Adrenal gland (tissue), 12 donors: ENCODE measurements around the gene GABPB1. TPM values are rescaled to one million over a fixed set of nuclear protein-coding genes. Genes with fewer than 3 reads are reported as not detected.

Experiments used
- DNase-seq, 7 donors: peaks; one replicate each; pipeline ENCODE4 v3.0.0-alpha.2; 2019 to 2020
- H3K27ac ChIP-seq, 5 donors: fragments of 200-600 bp; sonication (generic) in 4 of 5; 1 replicate in 3 of 5; 2 replicates in 2 of 5; pipeline versions ENCODE4 v1.5.1 to v1.8.0; 2016 to 2020; ENCODE audit warnings: mild to moderate bottlenecking in 1 of 5
- H3K27me3 ChIP-seq: fragments of 200-600 bp; 2 replicates; pipeline ENCODE4 v1.8.0; 2021
- H3K36me3 ChIP-seq, 2 donors: fragments of 200-600 bp; replicated peaks in 1 of 2; 1 replicate in 1 of 2; 2 replicates in 1 of 2; pipeline versions ENCODE4 v1.5.1 to v1.8.0; 2018 to 2022
- H3K4me1 ChIP-seq, 2 donors: fragments of 200-600 bp; replicated peaks in 1 of 2; 1 replicate in 1 of 2; 2 replicates in 1 of 2; pipeline versions ENCODE4 v1.5.1 to v1.8.0; 2018 to 2021
- H3K4me3 ChIP-seq, 4 donors: fragments of 200-600 bp; sonication (generic) in 3 of 4; one replicate each; pipeline ENCODE4 v1.5.1; 2016 to 2018
- H3K9me3 ChIP-seq, 3 donors: fragments of 200-600 bp; sonication (generic) in 1 of 3; replicated peaks in 1 of 3; 1 replicate in 2 of 3; 2 replicates in 1 of 3; pipeline versions ENCODE4 v1.5.1 to v1.8.0; 2016 to 2021
- POLR2A ChIP-seq, 2 donors: fragments of 450-650 bp; IDR thresholded peaks; one replicate each; pipeline ENCODE4 v1.6.1; 2017; ENCODE audit warnings: antibody characterized with exemption in 2 of 2, mild to moderate bottlenecking in 2 of 2, moderate library complexity in 1 of 2
- WGBS, 4 donors: extraction: QIAGEN DNeasy Blood & Tissue Kit in 2 of 4; methylation state at CpG; one replicate each; pipeline versions ENCODE4 v1.1.5 to v1.1.7; 2013 to 2017; 5-methylcytosine and 5-hydroxymethylcytosine counted together
- intact Hi-C, 2 donors: fragments of 100-400 bp; cut with DNase I; formaldehyde crosslinking; loops; one replicate each; pipeline versions ENCODE4 v1.14.1 to v1.15.0; 2022 to 2023
- polyA plus RNA-seq, 3 donors: library from polyadenylated mRNA; stranded (reverse); fragments of 200-250 nt in 2 of 3; fragments of 350-450 nt in 1 of 3; fragmentation: Illumina TruSeq in 1 of 3; extraction: RNeasy Lipid Tissue Mini Kit (QIAGEN cat#74804) in 1 of 3; gene quantifications; one replicate each; pipeline ENCODE4 v1.2.3, GENCODE V29; 2013 to 2014
- total RNA-seq, 9 donors: library from RNA; depleted of rRNA in 4 of 9; stranded (reverse); fragments of >200 nt in 4 of 9; fragments of 120-200 nt in 1 of 9; fragmentation: NEBNext Ultra II Directional in 1 of 9; extraction: Animal tissue kit (Norgen Biotek cat#: 25700) in 1 of 9; gene quantifications; one replicate each; pipeline versions ENCODE4 v1.1.0 to v1.2.4, GENCODE V29; 2013 to 2023
- TF ChIP-seq, protein P1 (sequence below), 6 experiments: fragments of 450-650 bp in 4 of 6; fragments of 200-600 bp in 2 of 6; sonication (generic) in 1 of 6; IDR thresholded peaks; 1 replicate in 5 of 6; 2 replicates in 1 of 6; pipeline versions ENCODE4 v1.5.1 to v1.8.0; 2016 to 2021; ENCODE audit warnings: antibody characterized with exemption in 6 of 6, mild to moderate bottlenecking in 2 of 6, moderate library complexity in 1 of 6
- donor health status: healthy with polysubstance abuse.
- donor health status: Bipolar disorder and iron deficiency.
- donor health status: DM: yes; HTN: yes; CAD: no.
- donor health status: DM: no; HTN: no; CAD: no.
- donor health status: DM: no; HTN: no; CAD: no.
- donor health status: DM: yes; HTN: yes; CAD: no.

The GABPB1 gene
- total and polyA plus RNA-seq, 12 donors: 3.7 to 24.3 (median 14.7) TPM

DNA sequence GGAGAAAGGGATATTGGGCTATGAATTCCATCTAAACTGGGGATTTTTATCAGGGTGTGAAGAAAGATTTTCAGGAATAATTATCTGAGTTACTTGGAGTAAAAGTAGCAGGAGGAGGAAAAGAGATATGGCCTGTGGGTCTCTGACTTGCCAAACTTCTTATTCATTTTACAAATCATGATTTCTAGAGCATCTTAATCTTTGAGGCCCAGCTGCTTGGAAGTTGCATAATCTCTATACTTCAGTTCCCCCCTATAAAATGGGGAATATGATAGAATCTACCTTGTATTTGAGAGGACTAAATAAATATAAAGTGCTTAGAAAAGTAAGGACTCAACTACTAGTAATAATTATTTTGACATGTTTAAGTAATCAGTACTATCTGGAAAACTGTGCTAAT is 11.0 kb upstream of the GABPB1 start:
- Histone ChIP-seq H3K36me3 (no peaks in the 10 kb centered on the region), H3K4me1 (no peaks in the 10 kb centered on the region), H3K9me3 (no peaks in the 10 kb centered on the region), H3K27me3 (no peaks in the 10 kb centered on the region), H3K4me3 (no peak overlapping the region), H3K27ac (no peak overlapping the region)
- intact Hi-C loops: no loop called here
- DNase-seq: no peak
- TF ChIP-seq, protein P1, sequence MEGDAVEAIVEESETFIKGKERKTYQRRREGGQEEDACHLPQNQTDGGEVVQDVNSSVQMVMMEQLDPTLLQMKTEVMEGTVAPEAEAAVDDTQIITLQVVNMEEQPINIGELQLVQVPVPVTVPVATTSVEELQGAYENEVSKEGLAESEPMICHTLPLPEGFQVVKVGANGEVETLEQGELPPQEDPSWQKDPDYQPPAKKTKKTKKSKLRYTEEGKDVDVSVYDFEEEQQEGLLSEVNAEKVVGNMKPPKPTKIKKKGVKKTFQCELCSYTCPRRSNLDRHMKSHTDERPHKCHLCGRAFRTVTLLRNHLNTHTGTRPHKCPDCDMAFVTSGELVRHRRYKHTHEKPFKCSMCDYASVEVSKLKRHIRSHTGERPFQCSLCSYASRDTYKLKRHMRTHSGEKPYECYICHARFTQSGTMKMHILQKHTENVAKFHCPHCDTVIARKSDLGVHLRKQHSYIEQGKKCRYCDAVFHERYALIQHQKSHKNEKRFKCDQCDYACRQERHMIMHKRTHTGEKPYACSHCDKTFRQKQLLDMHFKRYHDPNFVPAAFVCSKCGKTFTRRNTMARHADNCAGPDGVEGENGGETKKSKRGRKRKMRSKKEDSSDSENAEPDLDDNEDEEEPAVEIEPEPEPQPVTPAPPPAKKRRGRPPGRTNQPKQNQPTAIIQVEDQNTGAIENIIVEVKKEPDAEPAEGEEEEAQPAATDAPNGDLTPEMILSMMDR (IDR thresholded peaks at IDR 0.05): no peak
- no peak for TF ChIP-seq POLR2A (IDR thresholded peaks at IDR 0.05)

DNA sequence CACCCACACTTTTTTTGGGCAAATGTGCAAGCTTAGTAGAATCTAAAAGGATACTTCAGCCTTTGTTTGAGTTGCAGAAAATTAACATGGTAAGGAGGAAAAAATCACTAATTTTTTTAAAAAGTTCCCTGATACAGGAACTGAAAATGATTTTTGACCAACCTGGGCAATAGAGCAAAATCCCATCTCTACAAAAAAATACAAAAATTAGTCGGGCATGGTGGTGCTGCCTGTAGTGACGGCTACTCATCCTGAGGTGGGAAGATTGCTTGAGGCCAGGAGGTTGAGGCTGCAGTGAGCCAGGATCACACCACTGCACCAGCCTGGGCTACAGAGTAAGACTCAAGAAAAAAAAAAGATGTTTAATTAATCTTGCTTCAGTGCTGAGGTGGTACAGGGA is 10.6 kb upstream of the GABPB1 start:
- no peak for DNase-seq
- H3K4me3 ChIP-seq: no peak overlapping the region
- TF ChIP-seq, protein P1 (IDR thresholded peaks at IDR 0.05): no peak
- no peak for TF ChIP-seq POLR2A (IDR thresholded peaks at IDR 0.05)
- H3K36me3 ChIP-seq: no peaks in the 10 kb centered on the region
- H3K9me3 ChIP-seq: no peaks in the 10 kb centered on the region
- no peaks in the 10 kb centered on the region for H3K4me1 ChIP-seq
- no peak overlapping the region for H3K27ac ChIP-seq
- H3K27me3 ChIP-seq: no peaks in the 10 kb centered on the region
- 82 to 98% (median 92%) methylated on average over 2 of the region's 2 CpGs for WGBS, 4 donors
- intact Hi-C loops: no loop called here

DNA sequence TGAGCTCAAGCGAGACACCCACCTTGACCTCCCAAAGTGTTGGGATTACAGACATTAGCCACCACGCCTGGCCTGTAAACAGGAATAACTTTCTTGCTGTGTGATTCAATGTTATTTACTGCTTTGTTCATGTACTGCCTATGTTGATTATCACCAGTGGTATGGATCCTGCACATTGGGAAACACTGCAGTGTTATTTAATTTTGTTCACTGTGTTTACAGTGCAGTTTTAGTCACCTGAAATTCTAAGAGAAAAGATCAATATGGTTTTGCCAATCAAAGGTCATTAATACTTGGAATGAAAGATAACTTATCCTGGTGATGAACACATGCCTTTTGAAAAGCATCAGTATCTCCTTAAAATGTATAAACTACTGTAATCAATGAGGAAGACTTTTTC is 8.6 kb upstream of the GABPB1 start:
- no peak overlapping the region for H3K4me3 ChIP-seq
- H3K27me3 ChIP-seq: no peaks in the 10 kb centered on the region
- 88 to 91% (median 90%) methylated on average over 2 of the region's 2 CpGs for WGBS, 4 donors
- no peaks in the 10 kb centered on the region for H3K36me3 ChIP-seq
- H3K9me3 ChIP-seq: no peaks in the 10 kb centered on the region
- intact Hi-C loops: no loop called here
- H3K27ac ChIP-seq: no peak overlapping the region
- peaks cover 0 to 3% of the 10 kb centered on the region in 2 donors for H3K4me1 ChIP-seq
- DNase-seq: no peak
- no peak for TF ChIP-seq POLR2A (IDR thresholded peaks at IDR 0.05)
- TF ChIP-seq, protein P1 (IDR thresholded peaks at IDR 0.05): no peak

DNA sequence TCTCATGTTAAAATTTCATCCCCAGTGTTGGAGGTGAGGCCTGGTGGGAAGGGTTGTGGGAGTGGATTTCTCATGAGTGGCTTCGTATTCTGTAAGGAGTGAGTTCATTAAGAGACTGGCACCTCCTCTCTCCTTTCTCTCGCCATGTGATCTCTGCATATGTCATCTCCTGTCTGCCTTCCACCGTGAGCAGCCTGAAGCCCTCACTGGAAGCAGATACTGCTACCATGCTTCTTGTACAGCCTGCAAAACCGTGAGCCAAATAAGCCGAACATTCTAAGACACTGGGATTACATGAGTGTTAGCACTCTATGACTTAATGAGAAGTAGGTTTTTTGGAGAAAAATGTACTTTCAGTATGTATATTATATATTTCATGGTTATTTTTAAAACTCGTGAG is 6.8 kb upstream of the GABPB1 start:
- Histone ChIP-seq H3K36me3 (no peaks in the 10 kb centered on the region), H3K9me3 (no peaks in the 10 kb centered on the region), H3K4me1 (peaks cover under 1 to 11% of the 10 kb centered on the region in 2 donors), H3K27me3 (no peaks in the 10 kb centered on the region), H3K4me3 (no peak overlapping the region), H3K27ac (no peak overlapping the region)
- no peak for TF ChIP-seq POLR2A (IDR thresholded peaks at IDR 0.05)
- TF ChIP-seq, protein P1 (IDR thresholded peaks at IDR 0.05): no peak
- WGBS, 4 donors: 85 to 88% (median 88%) methylated on average over 6 of the region's 6 CpGs
- no peak for DNase-seq
- intact Hi-C loops: no loop called here
